Measurements from ENCODE around the gene FLRT2.

DNA sequence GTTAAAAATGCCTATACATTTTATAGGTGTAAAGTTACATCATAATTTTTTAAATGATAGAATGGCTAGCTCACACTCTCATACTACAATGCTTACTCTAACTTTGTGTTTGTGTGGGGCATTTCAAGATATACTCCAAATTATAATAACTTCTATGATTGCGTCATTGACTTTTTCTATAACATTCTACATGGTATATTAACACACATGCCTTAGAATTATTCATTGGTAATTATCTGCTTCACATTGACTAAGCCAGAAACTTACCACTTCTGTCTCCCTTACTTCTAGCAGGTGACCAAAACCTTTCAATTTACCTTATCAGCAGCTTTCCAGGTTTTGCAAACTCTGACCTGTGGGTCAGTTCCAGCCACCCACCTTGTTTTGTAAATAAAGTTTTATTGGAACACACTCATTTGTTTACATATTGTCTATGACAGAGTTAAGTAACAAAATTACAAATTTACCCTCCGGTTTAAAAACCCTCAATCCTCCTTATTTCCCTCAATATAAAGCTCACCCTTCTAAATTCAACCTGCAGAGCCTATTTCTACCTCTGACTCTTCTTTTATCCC lies 12.7 kb upstream of the FLRT2 start:
- TF ChIP-seq, protein P1, sequence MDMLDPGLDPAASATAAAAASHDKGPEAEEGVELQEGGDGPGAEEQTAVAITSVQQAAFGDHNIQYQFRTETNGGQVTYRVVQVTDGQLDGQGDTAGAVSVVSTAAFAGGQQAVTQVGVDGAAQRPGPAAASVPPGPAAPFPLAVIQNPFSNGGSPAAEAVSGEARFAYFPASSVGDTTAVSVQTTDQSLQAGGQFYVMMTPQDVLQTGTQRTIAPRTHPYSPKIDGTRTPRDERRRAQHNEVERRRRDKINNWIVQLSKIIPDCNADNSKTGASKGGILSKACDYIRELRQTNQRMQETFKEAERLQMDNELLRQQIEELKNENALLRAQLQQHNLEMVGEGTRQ (CRISPR knock-in tag; IDR thresholded peaks at IDR 0.05): no peak
- no peak for TF ChIP-seq NFATC4 (CRISPR knock-in tag; IDR thresholded peaks at IDR 0.05)
- no peak for TF ChIP-seq ESRRA (CRISPR knock-in tag; IDR thresholded peaks at IDR 0.05; ENCODE audit: borderline replicate concordance)
- TF ChIP-seq, protein P2, sequence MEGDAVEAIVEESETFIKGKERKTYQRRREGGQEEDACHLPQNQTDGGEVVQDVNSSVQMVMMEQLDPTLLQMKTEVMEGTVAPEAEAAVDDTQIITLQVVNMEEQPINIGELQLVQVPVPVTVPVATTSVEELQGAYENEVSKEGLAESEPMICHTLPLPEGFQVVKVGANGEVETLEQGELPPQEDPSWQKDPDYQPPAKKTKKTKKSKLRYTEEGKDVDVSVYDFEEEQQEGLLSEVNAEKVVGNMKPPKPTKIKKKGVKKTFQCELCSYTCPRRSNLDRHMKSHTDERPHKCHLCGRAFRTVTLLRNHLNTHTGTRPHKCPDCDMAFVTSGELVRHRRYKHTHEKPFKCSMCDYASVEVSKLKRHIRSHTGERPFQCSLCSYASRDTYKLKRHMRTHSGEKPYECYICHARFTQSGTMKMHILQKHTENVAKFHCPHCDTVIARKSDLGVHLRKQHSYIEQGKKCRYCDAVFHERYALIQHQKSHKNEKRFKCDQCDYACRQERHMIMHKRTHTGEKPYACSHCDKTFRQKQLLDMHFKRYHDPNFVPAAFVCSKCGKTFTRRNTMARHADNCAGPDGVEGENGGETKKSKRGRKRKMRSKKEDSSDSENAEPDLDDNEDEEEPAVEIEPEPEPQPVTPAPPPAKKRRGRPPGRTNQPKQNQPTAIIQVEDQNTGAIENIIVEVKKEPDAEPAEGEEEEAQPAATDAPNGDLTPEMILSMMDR (IDR thresholded peaks at IDR 0.05): no peak
- TF ChIP-seq SP1 (CRISPR knock-in tag; conservative IDR thresholded peaks at IDR 0.05): no peak
- TF ChIP-seq, protein P3, sequence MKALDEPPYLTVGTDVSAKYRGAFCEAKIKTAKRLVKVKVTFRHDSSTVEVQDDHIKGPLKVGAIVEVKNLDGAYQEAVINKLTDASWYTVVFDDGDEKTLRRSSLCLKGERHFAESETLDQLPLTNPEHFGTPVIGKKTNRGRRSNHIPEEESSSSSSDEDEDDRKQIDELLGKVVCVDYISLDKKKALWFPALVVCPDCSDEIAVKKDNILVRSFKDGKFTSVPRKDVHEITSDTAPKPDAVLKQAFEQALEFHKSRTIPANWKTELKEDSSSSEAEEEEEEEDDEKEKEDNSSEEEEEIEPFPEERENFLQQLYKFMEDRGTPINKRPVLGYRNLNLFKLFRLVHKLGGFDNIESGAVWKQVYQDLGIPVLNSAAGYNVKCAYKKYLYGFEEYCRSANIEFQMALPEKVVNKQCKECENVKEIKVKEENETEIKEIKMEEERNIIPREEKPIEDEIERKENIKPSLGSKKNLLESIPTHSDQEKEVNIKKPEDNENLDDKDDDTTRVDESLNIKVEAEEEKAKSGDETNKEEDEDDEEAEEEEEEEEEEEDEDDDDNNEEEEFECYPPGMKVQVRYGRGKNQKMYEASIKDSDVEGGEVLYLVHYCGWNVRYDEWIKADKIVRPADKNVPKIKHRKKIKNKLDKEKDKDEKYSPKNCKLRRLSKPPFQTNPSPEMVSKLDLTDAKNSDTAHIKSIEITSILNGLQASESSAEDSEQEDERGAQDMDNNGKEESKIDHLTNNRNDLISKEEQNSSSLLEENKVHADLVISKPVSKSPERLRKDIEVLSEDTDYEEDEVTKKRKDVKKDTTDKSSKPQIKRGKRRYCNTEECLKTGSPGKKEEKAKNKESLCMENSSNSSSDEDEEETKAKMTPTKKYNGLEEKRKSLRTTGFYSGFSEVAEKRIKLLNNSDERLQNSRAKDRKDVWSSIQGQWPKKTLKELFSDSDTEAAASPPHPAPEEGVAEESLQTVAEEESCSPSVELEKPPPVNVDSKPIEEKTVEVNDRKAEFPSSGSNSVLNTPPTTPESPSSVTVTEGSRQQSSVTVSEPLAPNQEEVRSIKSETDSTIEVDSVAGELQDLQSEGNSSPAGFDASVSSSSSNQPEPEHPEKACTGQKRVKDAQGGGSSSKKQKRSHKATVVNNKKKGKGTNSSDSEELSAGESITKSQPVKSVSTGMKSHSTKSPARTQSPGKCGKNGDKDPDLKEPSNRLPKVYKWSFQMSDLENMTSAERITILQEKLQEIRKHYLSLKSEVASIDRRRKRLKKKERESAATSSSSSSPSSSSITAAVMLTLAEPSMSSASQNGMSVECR (CRISPR knock-in tag; IDR thresholded peaks at IDR 0.05; ENCODE audit: borderline replicate concordance): no peak
- no peak for TF ChIP-seq SMAD4 (CRISPR knock-in tag; IDR thresholded peaks at IDR 0.05)
- TF ChIP-seq, protein P4, sequence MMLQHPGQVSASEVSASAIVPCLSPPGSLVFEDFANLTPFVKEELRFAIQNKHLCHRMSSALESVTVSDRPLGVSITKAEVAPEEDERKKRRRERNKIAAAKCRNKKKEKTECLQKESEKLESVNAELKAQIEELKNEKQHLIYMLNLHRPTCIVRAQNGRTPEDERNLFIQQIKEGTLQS (CRISPR knock-in tag; conservative IDR thresholded peaks at IDR 0.05): no peak
- no peak for TF ChIP-seq JAZF1 (CRISPR knock-in tag; IDR thresholded peaks at IDR 0.05)
